IPS DF 19.7 (cell line): ENCODE measurements around the gene PHLDB2.

Experiments used
- DNase-seq: peaks from one replicate; pipeline ENCODE4 v3.0.0-alpha.2; 2013; ENCODE audit warnings: low read depth, low spot score

PHLDB2 gene

DNA sequence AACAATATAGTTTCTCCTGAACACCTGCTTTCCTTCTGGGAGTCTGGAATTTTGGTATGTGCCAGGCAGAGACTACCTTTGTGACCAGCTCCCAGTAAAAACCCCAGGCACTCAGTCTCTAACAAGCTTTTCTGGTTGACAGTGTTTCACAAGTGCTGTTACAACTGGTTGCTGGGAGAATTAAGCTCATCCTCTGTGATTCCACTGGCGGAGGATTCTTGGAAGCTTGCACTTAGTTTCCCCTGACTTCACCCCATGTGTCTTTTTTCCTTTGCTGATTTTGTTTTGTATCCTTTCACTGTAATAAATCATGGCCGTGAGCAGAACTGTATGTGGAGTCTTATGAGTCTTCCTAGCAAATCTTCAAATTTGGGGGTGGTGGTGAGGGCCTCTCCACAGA is 134.0 kb downstream of the PHLDB2 start:
- no peak for DNase-seq

DNA sequence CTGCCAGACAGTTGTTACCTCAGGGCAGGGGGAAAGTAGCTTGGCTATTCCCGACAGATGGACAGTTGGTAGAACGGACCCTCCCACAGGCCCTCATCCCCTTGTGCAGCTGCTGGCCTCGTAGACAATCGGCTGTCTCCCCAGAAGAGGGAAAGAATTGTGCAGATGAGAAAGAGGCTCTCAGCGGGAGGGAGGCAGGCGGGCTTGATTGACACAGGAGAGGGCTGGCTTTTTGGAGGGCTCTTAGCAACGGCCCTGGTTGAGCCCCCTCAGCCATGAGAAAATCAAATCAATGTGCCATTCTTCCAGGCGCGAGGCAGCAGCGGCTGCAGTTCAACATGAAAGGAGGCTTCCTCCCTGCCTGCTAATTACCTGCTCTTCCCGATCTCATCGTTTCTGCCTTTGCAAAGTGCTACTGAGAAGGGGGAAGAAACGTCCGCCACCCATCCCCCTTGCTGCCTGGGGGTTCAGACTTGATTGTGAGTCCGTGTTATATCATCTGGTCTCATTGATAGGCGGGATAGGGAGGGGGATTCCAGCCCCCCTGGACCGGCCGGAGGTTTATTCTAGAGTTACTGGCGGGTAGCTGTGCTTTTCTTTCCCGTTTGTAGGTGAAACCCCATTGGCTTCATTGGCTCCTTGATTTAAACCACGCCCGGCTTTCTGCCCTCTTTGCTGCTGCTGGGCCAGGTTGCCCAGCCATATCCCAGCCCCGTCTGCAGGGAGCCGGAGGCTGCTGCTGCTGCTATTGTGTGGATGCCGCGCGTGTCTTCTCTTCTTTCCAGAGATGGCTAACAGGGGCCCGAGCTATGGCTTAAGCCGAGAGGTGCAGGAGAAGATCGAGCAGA is 139.8 kb downstream of the PHLDB2 start, which contains the start of gene TAGLN3:
Gene TAGLN3 (plus strand): TSS at position 287 of the 848 bp plus-strand sequence. CDS start 501 bp downstream, at position 788.
- DNase-seq = no peak

DNA sequence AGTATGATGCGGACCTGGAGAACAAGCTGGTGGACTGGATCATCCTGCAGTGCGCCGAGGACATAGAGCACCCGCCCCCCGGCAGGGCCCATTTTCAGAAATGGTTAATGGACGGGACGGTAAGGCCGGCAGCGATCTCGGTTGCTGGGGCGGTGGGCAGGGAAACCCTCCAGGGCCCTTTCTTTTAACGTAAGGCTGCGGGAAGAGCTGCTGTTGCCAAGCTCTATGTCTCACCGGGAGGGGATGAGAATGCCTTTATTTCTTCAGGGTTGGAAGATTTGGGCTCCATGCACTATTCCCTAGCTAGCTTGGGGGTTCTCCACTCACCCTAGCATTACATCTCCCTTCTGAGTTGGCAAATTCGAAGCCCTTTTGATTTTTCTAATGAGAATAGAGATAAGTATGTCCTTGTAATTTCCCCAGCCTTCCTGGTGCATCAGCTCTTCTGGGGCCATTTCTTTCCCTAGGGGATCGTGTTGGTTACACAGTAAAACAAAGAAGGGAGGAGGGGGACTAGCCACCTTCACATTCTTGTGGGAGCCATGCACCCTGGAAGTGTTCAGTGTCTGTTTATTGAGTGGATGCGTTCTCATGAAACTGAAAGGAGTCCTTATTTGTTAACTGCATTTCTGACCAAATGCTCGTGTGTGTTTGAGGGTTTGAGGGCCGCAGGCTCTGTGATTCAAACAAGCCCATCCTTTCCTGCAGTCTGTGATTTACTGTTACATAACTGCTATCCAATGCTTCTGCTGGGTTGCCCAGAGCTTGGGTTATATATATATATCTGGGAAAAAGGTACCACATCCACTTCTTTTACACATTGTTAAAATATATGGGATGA is 140.6 kb downstream of the PHLDB2 start:
- no peak for DNase-seq

DNA sequence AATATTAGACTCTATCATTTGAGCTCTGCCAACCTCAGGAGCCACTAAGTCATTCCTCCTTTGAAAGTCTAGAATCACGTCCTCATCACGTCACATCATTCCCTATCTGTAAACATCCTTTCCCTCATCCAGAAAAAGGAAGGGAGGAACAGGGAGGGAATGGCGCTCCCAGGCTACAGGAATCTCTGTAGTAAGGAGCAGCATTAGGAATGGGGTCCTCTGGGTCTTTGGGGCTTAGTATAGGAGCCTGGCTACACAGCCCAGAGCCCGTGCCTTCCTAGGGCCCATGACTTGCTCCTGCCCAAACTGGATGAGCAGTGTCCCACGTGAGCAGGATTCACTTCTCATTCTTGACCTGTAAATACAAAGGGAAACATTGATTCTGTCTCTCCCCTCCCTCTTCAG is 141.3 kb downstream of the PHLDB2 start:
- no peak for DNase-seq

DNA sequence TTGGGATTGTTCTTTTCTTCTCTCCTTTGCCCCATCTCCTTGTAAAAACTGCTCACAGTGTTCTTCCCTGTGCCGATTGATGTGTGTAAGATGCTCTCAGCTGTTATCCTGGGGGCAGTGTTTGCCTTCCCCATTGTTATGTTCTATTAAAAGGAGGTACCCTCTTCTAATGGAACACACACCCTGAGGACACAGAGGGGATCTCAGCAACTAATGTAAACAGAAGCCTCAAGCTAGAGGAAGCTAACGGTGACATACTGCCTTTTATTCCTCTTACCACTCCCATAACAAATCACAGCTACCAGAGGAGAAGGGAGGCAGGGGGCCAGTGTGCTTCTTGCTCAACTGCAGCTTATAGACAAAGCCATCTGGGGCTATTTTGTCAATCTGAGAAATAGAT is 141.9 kb downstream of the PHLDB2 start:
- no peak for DNase-seq

DNA sequence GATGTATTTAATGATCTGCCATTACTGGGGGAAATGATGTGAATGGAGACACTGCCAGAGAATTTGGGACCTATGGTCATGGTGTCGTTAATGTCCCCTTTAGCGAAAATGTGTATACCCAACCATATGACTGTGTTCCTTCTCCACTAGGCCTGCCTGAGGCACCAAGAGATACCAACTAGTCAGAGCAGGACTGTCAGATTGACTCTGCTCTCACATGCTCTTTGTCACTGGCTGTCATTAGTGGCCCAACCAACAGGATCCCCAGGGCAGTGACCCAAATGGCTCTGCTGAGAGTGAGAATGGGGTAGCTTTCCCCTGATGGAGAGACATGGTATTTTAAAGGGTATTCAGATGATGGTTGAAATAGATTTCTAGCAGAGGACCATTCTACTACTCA is 142.5 kb downstream of the PHLDB2 start:
- DNase-seq = no peak

DNA sequence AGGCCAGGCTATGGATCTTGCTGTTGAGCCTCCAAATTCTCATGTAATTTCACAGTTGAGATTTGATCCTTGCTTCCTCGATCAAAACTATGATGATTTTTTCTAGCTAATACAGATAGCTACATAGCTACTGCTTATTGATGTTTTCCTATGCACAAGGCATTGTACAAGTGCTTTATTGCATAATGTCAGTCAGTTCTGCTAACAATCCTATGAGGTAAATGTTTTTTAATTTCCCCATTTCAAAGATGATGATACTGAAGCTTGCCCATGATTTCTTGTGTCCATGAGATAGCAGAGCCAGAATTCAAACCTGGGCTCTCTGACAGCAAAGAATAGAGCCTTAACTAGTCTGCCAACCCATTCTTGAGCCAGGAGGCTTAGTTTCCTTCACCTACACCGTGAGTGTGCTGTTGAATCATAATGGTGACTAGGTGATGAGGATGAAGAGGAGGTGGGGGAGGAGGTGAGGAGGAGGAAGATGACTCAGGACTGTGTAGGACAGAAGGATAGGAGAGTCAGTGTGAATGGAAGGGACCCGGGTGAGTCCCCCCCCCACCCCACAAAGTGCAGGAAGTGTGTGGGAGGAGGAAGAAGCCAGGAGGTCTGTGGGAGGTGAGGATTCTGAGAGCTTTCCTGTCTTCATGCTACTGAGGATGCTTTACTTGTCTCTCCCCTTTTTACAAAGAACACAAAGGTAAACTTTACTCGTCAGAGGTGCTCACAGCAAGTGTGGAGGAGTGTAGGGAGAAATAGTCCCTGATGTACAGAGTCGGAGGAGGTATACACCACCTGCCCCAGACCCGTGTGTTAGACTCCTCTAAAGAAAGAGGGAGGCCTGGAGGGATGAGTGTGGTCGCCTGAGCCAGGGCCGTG is 143.3 kb downstream of the PHLDB2 start:
- DNase-seq = no peak

DNA sequence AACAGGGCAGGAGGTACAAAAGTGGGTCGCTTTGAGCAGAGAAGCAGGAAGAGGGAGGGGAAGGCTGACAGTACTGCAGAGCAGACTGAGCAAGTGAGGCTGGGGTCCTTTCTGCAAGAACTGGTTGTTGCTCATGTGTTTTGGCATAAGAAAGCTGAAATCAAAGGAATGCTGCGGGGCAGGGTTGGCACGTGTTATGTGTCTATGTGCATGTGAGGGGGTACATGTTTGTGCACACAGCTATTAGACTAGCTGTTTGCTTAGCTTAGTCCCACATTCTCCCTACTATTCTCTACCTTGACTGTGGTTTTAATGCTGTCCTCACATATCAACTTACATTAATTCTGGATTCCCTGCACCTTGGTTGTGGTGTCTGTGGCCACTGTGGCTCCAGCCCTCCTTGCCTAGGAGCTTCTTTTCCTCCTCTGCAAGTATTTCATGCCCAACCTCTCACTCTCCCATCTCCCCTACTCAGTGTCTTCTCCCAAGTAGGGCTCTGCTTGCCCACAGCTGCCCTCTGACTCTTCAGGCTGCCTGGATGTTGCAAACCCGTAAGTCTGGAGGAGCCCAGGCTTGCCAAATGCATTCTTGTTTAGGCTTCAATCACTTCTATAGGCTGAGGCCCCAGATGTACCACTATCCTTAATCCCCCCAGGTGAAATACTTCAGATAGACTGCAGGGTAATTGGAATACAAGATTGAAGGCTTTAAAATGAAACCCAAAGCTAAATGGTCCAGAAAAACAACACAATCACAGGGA is 144.4 kb downstream of the PHLDB2 start:
- DNase-seq = no peak

DNA sequence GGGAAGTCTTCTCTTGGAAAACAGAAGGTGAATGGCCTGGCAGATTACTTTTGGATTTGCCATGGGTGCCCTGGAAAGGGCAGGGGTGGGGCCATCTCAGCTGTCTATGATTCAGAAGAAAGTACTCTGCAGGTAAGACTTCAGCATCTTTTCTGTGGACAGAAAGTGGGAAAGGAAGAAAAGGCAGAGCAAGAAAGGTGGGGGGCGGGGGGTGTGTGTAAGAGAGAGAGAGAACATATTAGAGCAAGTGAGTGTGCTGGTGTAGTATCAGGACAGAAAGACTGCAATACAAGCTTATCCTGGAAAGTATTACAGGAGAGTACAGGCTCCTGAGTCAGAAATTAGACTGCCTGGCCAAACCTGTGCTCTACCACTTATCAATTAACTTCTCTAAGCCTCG is 145.1 kb downstream of the PHLDB2 start:
- DNase-seq = no peak

DNA sequence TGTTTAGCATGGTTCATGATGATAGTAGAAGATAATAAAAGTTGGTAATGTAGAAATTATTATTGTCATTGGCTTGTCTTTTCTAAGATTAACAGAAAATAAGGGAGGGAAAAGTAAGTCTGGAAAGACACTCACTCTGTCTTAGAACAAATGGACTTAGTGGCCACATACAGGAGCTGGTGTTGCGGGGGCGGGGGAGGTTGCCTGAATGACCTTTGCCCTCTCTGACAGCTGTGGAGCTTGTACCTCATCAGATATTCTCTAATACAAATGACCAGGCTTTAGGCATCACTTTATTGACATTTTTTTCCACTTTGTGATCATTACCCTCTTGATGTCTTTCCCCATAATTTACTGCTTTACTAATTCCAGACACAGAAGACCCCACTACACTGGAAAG is 145.6 kb downstream of the PHLDB2 start:
- no peak for DNase-seq

DNA sequence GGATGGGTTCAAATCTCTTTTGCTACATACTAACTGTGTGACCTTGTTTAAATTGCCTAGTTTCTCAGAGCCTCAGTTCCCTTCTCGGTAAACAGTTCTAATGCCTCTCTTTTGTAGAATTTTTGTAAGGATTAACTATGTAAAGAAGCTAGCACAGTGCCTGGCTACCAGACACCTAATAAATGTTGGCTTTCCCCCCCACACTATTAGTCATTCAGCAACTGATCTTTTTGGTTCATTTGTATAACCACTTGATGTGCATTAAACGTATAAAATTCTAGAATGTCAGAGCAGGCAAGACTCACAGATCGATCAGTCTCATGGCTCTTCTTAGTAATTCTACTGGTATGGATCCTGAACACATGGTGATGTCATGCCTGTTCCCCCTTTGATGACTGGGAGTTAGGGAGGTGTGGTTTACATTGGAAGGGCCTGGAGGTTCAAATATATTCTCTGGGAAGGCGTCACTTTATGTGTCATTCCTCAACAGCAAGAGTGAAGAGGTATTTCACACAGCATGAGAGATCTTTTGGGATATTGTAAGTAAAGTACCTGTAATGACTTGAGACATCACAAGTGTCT is 146.1 kb downstream of the PHLDB2 start:
- DNase-seq = no peak

DNA sequence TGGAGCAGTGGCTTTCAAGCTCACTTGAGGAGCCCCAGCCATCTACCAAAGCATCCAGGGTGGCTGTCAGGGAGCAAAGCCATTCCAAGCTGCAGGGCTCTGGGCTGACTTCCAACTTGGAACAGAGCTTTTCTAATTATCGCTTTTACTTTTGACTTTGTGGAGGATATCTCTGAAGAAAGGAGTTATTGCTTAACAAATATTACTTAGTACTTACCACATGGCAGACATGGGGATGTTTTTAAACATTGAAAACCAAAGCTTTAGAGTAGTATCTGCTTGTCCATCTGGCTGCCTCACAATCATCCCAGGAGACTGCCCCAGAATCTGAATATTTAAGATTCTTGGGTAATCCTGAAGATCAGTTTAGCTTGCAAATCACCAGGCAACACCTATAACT is 148.6 kb downstream of the PHLDB2 start:
- no peak for DNase-seq

DNA sequence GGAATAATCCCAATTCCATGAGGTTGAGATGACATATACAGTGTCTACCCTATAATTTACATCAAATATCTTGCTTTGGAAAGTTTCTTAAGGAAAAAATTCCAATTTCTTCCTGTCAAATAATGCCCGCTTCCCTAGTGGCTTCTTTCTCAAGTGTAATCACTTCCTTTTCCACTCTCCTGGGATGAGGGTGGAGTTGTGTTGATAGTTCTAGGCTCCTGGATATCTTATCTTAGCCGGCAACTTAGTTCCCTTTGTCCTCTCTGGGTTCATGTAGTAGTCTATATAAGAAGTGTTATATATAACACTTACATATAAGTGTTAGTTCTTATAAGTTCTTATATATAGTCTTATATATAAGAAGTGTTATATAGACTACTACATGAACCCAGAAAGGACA is 150.6 kb downstream of the PHLDB2 start:
- DNase-seq = no peak

DNA sequence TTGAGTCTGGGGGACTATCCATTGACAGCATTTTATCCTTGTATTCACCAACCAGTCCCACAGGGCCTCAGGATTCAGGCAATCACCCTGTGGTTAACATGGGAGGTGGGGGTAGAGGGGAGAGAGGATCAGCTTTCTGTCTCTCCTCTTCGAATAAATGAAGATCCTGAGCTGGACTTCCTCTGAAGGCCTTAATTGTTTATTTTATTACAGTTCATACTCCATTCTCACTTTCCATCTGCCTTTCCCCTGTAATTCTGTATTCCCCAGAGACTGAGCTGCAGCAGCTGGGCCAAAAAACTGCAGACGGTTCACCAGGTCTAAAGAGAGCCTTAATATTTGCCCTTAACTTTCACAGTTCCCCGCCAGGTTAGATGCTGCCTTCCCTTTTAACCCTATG is 151.6 kb downstream of the PHLDB2 start:
- no peak for DNase-seq

DNA sequence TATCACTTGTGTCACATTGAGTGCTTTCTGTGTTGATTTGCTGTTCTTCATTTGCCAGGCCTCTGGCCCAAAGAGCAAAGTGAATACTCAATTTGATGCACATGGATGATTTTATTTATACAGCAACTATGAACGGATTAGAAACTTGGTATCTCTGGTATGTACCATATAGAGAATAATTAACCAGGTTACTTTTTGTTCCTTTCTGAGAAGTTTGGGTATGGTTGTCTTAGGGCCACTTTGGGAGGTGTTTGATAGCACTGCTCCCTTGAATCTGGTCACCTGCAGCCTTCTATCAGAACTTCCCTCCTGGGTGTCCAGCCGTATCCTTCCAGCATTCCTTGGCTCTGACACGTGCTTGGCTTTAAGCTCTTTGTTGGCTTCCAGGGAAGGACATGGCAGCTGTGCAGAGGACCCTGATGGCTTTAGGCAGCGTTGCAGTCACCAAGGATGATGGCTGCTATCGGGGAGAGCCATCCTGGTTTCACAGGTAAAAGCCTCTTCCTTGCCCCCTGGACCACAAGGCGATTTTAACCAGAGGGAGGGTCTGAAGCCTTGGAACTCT is 152.4 kb downstream of the PHLDB2 start:
- DNase-seq = no peak

DNA sequence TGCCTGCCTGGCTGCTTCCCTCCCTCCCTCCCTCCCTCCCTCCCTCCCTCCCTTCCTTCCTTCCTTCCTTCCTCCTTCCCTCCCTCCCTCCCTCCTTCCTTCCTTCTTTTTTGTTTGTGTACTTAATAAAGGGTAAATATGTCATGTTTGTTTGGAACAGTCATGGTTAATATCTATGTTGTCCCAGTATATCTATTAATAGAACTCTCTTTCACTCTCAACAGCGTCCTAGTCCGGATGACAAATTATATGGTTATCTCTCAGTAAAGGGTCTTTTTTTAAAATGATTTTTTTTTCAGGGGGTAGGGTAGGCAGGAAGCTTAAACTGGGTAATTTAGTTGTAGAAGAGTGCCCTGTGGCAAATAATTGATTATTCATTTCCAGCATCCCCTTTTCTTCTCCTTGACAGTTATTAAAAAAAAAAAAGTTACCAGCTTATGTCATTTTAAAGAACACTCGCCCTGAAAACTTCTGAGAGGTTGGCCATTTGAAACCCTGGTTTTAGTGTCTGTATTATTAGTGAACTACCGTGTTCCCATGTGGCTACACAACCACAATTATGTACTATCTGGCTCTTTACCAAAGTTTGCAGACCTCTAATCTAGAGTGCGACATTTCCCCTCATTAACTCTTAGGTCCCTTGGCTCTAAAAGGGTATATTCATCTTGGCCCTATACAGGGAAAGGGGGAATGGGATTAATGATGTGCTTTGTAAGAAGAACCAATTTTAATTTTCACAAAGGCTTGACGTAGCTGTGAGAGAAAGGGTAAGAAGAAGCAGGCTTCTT is 153.3 kb downstream of the PHLDB2 start:
- no peak for DNase-seq

DNA sequence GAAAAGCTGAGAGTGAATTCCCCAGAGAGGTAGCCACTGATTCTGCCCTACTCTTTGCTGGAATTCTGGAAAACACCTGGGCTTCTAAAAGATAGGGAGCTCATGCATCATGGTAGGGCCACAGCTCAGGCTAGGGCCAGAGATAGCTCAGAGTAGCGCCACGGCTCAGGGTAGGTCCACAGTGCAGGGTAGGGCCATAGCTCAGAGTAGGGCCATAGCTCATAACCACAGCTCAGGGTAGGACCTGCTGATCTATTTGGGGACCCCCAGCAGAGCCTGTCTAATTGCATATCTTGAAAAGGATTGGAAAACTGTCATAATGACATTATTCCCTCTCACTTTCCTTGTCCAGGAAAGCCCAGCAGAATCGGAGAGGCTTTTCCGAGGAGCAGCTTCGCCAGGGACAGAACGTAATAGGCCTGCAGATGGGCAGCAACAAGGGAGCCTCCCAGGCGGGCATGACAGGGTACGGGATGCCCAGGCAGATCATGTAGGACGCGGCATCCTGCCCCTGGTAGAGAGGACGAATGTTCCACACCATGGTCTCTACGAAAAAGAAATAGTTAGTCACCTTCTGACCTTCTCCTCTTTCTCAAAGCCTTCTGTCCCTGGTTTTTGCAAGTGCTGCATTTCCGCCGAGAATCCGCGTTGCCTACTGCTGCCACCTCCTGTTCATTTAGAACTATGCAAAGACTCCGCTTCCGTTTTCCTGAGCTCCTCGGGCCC is 154.2 kb downstream of the PHLDB2 start:
- no peak for DNase-seq

DNA sequence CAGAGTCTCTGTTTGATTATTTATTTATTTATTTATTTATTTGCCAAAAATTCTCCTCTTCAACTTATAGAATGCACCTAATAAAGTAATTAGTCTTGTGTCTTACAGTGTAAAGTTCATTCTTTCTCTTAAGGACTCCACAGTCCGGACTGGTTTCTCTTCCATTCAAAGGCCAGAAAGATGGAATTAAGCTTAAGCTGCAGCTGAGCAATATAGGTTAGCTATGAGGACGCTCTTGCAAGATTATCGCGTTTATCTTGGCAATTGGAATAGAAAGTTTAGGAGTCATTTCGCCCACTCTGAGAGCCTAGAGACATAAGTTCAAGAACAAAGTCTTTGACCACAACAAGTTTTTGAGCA is 154.7 kb downstream of the PHLDB2 start:
- DNase-seq = no peak

DNA sequence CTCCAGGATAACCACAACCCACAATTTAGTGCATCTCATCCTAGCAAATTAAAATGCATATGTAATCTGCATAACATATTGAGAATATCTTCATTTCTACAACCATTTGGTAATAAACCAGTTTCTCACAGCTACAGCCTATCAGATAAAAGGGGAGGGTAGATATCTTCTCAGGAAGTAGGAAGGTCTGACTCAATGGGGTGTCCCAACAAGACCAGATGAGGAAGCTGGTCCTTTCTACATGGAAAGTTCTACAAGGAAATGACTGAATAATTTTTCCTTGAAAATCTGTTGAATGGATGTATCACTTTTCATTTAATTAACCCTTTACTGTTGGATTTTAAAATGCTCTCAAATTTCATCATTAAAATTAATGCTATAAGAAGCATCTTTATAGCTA is 158.0 kb downstream of the PHLDB2 start:
- no peak for DNase-seq
